ENCODE measurements around the gene TAPBP. TPM values are rescaled to one million over a fixed set of nuclear protein-coding genes. Genes with fewer than 3 reads are reported as not detected.

TAPBP gene
- total RNA-seq, result 28.6 and 31.1 TPM in 2 replicates

GRCh38 chr6:33313709-33314514 is at the start of gene TAPBP:
TSS of gene TAPBP (minus strand) at chr6:33314078. CDS start at chr6:33314041, 37 bp downstream.

DNA sequence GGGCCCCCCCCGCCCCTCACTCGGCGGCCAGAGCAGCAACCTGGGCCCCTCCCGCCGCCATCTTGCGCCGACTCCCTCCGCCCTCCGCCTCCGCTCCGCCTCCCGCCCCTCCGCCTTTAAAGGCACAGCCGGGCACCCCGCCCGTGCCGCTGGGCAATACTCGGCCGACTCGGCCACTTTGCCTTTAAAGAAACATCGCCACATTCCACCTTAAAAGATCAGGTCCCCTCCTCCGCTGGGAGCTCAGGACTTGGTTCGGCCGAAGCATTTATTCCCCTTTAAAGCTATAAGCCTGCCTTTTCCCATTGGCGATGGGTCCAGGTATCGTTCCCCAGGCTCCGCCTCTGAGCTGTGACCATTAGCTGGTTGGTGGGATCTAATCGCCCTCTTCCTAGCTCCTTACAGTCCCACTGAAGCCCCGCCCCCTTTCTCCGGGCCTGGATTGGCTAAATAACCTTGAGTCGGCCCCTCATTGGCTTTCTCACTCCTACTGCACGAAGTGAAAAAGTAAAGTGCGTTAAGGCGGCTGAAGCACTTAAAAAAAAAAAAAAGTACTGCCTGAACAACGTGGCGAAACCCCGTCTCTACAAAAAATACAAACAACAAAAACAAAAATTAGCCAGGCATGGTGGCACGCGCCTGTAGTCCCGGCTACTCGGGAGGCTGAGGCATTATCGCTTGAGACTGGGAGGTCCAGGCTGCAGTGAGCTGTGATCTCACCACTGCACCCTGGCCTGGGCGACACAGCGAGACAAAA is 4.0 kb upstream of the TAPBP start, which contains the start of gene ZBTB22:
TSS of gene ZBTB22 (minus strand) at position 76 of the 757 bp plus-strand sequence. CDS start 828 bp downstream, outside the sequence.

DNA sequence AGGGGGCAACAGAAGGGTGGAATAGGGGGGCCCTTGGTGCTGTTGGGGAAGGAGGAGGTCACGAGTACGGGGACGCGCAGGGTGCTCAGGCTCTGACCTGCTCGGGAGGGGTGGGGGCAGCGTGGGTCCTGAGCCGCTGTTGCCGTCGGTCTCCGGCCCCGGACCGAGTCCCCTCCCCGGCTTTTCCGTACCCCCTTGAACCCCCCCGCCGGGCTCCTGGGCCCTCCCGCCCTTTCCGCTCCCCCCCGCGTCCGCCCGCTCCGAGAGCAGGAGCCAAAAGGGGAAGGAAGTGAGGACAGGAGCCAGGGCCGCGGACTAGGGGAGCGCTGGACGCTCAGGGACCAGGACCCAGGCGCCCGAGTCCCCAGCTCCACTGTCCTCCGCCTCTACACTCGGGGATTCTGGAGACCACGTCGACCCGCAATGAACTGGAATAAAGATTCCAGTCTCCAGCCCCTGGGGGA is 15.1 kb downstream of the TAPBP start, which contains the start of gene RGL2:
TSS of gene RGL2 (minus strand) at position 170 of the 464 bp plus-strand sequence. CDS start 332 bp downstream, outside the sequence.

DNA sequence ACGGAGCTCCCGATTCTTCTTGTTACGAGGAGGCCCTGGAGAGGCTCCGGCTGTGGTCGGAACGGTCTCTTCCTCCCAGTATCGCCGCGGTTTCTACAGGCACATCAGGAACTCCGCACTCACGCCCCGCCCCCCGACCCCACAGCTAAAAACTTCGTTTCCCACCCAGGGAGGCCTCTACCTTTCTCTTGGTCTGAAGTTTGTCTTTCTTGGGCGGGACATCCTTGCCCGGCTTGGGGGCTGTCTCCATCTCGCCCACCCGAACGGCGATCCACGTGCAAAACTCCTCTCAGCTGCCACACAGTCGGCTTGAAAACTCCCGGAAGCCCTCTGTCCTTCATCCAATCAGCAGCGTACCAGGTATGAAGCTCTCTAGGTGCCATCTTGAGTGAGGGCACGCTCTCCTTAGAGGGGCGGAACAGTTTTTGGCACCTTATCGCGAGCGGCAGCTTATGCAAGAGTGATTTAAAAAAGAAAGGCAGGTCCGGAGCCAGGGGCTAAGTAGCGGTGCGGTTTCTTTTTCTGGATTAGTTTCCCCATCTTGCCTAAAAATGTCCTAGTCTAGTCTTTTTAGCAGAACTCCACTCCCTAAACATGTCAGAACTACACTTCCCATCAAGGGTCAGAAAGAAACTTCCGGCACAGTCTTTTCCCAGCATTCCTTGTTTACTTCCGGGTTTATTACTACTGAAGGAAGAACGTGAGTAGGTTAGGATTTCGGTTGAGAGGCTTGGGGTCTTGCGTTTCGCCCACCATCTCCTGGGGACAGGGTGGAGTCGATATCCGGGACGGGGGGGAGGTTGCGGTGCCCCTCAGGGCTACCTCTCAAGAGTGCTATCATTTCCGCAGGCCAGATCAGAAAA is 24.7 kb downstream of the TAPBP start, which contains the start of the genes PFDN6 and WDR46:
TSS of gene PFDN6 (plus strand) at position 681 of the 863 bp plus-strand sequence. CDS start 256 bp downstream, outside the sequence.
TSS of gene WDR46 (minus strand) at position 319 of the 863 bp plus-strand sequence. CDS start at position 250, 69 bp downstream.

GRCh38 chr6:33276864-33277662 is 36.8 kb downstream of the TAPBP start, which contains the start of gene B3GALT4:
TSS of gene B3GALT4 (plus strand) at chr6:33277123. CDS start at chr6:33277420, 297 bp downstream.

DNA sequence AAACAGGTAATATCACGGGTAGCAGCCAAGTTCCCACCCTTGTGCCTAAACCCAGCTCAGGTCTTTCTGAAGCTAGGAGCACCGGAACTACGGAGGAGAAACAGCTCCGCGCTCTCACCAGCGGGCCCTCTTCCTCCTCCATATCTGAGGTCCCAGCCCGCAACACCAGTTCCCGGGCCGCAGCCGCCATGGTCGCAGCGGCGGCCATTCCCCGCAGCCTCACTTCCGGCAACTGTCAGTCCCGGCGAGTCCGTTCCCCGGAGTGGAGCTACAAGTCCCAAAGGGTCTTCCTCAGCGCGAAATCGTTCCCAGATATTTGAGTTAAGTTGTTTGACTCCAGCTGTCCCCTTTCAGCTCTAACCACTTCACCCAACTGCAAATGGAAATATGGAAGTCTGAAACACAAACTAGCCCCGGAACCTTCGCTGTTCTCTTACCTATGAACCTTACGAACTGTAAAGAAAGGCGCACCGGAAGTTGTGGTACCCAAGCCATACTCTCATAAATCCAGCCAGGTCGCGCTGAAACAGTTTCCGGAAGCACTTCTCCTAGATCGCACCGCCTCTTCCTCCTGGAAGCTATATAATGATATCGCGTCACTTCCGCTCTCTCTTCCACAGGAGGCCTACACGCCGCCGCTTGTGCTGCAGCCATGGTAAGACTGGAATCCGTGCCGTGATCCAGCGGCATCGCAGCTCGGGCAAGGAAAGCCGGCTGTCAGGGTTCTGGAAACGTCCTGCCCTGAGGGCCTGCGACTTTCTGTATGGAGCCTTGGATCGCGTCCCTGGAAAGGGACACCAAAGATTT is 42.2 kb downstream of the TAPBP start, which contains the start of the genes RPS18 and VPS52:
TSS of gene RPS18 (plus strand) at position 608 of the 807 bp plus-strand sequence. CDS start at position 653, 45 bp downstream.
TSS of gene VPS52 (minus strand) at position 409 of the 807 bp plus-strand sequence. CDS start at position 208, 201 bp downstream.

Other genes with a start within 250 kb of the TAPBP start
- 2.4 TPM in 1 of 2 replicates, not detected in the other for gene HLA-DPA1, start 240.4 kb downstream of the TAPBP start, total RNA-seq
- 3.5 and 10.4 TPM in 2 replicates for gene HLA-DPB1, start 238.1 kb downstream of the TAPBP start, total RNA-seq
- 0.16 and 0.17 TPM in 2 replicates for gene COL11A2, start 121.6 kb downstream of the TAPBP start, total RNA-seq
- gene RXRB, start 113.4 kb downstream of the TAPBP start, total RNA-seq, result 25.2 and 26.4 TPM in 2 replicates
- gene SLC39A7, start 113.2 kb downstream of the TAPBP start, total RNA-seq, result 121 and 154 TPM in 2 replicates
- 9.5 and 10.9 TPM in 2 replicates for gene HSD17B8, start 109.4 kb downstream of the TAPBP start, total RNA-seq
- 45.4 and 50.0 TPM in 2 replicates for gene RING1, start 105.6 kb downstream of the TAPBP start, total RNA-seq
- gene VPS52, start 42.2 kb downstream of the TAPBP start, total RNA-seq, result 46.5 and 49.3 TPM in 2 replicates
- gene RPS18, start 42.0 kb downstream of the TAPBP start, total RNA-seq, result 6,387 and 9,959 TPM in 2 replicates
- gene B3GALT4, start 37.0 kb downstream of the TAPBP start, total RNA-seq, result 13.6 and 14.6 TPM in 2 replicates
- 71.7 and 97.4 TPM in 2 replicates for gene WDR46, start 24.8 kb downstream of the TAPBP start, total RNA-seq
- gene PFDN6, start 24.5 kb downstream of the TAPBP start, total RNA-seq, result 29.7 and 41.6 TPM in 2 replicates
- 21.9 and 23.9 TPM in 2 replicates for gene RGL2, start 15.1 kb downstream of the TAPBP start, total RNA-seq
- gene ZBTB22, start 3.7 kb upstream of the TAPBP start, total RNA-seq, result 21.8 and 34.4 TPM in 2 replicates
- gene DAXX, start 8.9 kb upstream of the TAPBP start, total RNA-seq, result 32.8 and 72.2 TPM in 2 replicates
- gene KIFC1, start 77.7 kb upstream of the TAPBP start, total RNA-seq, result 0.52 and 2.7 TPM in 2 replicates
- 21.1 and 21.9 TPM in 2 replicates for gene PHF1, start 96.9 kb upstream of the TAPBP start, total RNA-seq
- gene CUTA, start 104.0 kb upstream of the TAPBP start, total RNA-seq, result 90.8 and 170 TPM in 2 replicates
- 3.5 and 5.2 TPM in 2 replicates for gene SYNGAP1, start 106.0 kb upstream of the TAPBP start, total RNA-seq
- gene ZBTB9, start 140.5 kb upstream of the TAPBP start, total RNA-seq, result 3.6 and 4.6 TPM in 2 replicates